GDM1 (cell line): Measurements from ENCODE around the gene RBL2.
"Not testable (repeated sequence)": the region's sequence is repeated elsewhere in the genome, so short reads cannot be mapped to it uniquely, and the experiment has no call there.

ENCODE experiments used
- DNase-seq: peaks from one replicate; lab custom pipeline; 2025; lab: John Stamatoyannopoulos, UW

Gene RBL2

GRCh38 chr16:53507464-53508179 is 73.4 kb downstream of the RBL2 start:
- no peak for DNase-seq

GRCh38 chr16:53509906-53510703 is 75.8 kb downstream of the RBL2 start:
- no peak for DNase-seq

- DNase-seq = no peak
Observed at GRCh38 chr16:53510704-53511070, 76.4 kb downstream of the RBL2 start.

GRCh38 chr16:53511084-53511402 is 76.8 kb downstream of the RBL2 start:
- DNase-seq = no peak

- no peak for DNase-seq
Observed at GRCh38 chr16:53511403-53512280, 77.4 kb downstream of the RBL2 start.

- DNase-seq = not testable (repeated sequence)
Observed at GRCh38 chr16:53512795-53513194, 78.5 kb downstream of the RBL2 start.

DNA sequence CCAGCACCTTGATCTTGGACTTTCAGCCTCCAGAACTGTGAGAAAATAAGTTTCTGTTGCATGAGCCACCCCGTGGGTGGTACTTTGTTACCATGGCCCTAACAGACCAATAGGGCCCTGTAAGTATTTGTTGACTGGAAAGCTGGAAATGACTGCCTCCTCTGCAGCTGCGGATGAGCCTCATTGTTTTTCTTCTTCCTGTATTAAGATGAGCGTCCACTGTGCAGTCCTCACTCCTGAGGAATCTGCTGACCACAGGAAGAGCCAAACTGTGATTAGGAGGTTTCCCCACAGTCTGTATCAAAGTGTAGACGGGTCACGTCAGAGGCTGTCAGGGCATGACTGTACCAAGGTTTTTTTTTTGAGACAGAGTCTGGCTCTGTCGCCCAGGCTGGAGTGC is 81.0 kb downstream of the RBL2 start:
- no peak for DNase-seq

DNA sequence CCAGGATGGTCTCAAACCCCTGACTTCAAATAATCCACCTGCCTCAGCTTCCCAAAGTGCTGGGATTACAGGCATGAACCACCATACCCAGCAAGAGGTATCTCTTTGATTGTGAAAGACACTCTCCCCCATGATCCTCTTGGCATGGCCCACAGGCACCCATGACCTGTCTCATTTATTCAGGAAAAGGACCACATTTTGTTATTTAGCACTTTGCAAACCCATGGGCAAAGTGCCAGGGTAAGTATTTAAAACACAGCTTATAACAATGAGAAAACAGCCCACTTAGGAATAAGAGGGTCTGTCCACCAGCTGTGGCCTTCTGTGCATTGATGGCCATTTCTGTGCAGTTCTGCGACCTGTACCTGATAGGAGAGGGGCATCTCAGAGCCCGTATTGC is 81.5 kb downstream of the RBL2 start:
- no peak for DNase-seq

- no peak for DNase-seq
Observed at GRCh38 chr16:53517851-53518250, 83.6 kb downstream of the RBL2 start.

DNA sequence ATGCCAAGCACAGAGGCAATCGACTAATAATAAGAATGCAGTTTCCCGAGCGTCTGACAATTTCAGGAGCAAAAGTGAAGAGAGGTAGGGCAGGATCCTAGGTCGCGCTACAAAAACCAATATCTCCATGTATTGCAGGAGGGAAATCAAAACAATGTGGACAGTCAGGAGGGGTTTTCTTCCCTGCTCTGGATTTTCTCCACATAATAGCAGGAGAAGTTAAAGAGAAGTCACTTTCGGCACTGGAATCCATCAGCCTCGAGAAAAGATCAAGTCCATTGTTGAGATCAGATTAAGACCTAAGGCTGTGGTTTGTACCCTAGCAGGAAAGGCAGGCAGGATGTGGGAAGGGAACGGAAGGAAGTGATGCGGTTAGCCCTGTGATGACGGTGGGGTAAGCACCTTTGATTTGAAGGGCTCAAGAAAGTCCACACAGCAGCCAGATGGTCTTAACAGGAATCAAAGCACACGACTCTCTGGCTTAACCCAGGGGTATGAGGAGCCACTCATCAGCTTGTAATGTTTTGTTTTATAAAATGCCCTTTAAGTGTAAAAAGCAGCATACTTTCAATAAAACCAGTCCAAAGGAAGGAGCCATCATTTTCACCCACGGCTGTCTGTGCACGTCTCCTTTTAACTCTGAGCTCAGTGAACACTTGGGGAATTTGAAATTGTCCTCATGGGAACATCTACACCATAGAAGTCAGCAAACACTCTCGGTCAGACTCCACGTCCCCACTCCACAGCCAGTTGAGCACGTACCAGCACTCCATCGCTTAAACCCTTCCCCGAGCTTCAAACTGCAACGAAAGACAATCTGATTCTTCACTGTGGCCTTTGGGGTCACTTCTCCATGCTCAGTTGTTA is 84.5 kb downstream of the RBL2 start:
- peak; percentile 42 for DNase-seq

DNA sequence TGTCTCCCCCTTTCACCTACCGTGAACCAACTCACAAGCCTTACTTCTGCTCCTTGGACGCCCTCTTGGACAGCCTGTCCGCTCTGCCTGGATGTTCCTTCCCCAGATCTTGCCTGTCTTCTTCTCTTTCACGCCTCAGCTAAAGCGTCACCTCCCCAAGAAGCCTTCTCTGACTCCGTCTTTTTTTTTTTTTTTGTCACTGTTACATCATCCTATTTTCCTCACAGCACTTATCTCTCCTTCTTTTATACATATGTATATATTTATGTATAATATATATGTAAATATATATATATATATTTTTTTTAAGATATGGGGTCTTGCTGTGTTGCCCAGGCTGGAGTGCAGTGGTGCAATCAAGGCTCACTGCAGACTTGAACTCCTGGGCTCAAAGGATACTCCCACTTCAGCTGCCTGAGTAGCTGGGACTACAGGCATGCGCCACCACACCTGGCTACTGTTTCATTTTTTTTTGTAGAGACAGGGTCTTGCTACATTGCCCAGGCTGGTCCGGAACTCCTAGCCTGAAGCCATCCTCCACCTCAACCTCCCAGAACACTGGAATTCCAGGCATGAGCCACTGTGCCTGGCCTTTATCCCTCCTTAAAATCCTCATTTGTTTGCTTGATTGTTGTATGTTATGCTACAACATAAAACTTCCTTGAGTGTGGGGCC is 85.3 kb downstream of the RBL2 start:
- DNase-seq = no peak

DNA sequence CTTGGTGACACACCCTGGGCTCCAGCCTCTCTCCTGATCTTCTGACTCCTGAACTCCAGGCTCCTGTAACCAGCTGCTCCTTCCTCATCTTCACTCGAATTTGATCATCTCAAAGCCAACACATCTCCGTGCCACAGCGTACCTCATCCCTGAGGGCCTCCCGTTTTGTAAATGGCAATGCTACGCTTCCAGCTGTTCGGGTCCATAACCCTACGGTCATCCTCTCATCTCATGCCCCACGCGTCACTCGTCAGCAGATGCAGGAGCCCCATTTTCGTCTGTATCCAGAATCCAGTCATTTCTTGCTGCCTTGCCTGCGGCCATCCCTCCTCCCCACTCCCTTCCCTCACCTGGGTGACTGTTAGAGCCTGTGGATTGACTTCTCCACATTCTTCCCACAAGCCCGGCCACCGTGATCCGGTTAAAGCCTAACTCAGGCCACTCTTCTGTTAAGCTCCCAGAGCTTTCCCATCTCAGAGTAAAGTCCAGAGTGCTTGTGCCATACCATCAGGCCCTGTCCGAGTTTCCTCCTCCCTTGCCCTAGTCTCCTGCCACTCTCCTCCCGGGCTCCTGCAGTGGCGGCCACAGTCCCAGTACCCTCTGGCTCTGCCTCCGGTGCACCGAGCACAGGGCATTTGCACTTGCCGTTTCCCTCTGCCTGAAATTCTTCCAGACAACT is 89.0 kb downstream of the RBL2 start:
- DNase-seq = no peak

DNA sequence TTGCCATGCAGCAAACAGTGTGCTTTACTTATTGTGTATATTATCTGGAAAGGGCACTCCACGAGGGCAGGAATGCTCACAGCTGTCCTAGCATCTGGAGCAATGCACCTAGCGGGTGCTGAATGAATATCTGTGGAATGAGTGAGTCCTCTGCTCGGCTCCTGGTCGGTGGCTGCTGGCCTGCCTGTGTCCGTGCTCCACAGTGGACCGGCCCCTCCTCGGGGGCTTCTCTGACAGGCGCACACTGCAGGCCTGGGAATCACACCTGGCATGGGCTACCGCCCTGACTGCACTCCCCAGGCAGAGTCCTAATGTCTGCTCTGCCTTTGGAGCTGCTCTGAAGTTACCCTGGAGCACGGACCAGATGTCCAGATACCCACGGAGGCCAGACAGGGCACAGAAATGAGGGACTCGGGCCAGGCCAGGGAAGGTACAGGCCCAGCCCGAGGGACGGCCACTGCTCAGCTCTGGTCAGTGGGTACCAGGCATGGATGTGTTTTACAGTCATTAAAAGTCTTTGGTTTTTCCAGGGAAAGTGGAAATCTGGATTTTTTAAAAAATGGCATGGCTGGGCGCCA is 89.8 kb downstream of the RBL2 start:
- DNase-seq = no peak

DNA sequence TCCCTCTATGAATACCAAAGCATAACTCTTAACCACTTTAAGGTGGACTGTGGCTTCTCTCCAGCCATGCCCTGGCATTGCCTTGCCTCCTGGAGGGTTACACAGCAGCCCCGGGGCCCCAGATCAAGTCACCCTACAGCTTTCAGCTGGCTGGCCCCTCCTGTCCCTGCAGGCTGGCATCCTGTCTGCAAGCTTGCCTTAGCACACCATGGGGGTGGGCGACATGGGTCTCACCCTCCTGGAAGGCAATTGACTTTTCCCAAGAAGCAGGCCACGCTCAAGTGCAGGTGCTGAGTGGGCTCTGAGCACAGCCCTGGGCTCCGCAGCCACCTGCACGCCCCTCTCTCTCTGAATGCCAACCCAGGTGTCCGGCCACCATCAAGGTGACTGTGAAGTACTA is 94.5 kb downstream of the RBL2 start:
- DNase-seq = no peak

DNA sequence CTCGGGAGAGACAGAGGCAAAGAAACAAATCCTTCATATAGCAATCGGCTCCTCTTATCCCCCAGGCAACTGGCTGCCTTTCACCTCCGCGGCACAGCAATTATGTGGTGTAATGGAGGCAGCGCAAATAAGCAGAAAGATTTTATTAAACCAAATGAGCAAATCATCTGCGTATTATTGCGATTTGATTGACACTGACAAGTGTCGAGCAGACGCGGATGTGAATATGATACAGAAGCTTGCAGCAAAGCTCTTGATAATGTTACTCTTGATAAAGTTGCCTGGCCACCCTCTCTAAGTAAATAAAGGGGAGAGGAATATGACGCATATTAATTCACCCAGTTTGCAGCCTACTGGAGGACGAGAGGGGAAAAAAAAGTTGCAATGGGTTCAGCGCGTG is 95.2 kb downstream of the RBL2 start:
- DNase-seq = no peak

- no peak for DNase-seq
Observed at GRCh38 chr16:53530046-53530445, 95.8 kb downstream of the RBL2 start.

- no peak for DNase-seq
Observed at GRCh38 chr16:53530741-53531140, 96.5 kb downstream of the RBL2 start.

- no peak for DNase-seq
Observed at GRCh38 chr16:53534206-53534605, 99.9 kb downstream of the RBL2 start.

GRCh38 chr16:53537626-53538025 is 103.4 kb downstream of the RBL2 start:
- DNase-seq = no peak

GRCh38 chr16:53539346-53539745 is 105.1 kb downstream of the RBL2 start:
- DNase-seq = not testable (repeated sequence)
